Renal cortical epithelial cell (primary cell): ENCODE results near the gene SPATA20. TPM values are rescaled to one million over a fixed set of nuclear protein-coding genes. Genes with fewer than 3 reads are reported as not detected.
A peak's percentile ranks its signal among the peaks of the same experiment; 100 is the strongest.

ENCODE experiments used
- DNase-seq: peaks from one replicate; pipeline ENCODE4 v3.0.0-alpha.2; 2011; ENCODE audit warnings: low read depth
- total RNA-seq: library from RNA; depleted of rRNA; stranded (reverse); fragments of >200 nt; gene quantifications from 2 replicates; pipeline ENCODE4 v1.2.3, GENCODE V29; 2014

The SPATA20 gene
- total RNA-seq, 1 donor from 2014 or later: 59.3 TPM

DNA sequence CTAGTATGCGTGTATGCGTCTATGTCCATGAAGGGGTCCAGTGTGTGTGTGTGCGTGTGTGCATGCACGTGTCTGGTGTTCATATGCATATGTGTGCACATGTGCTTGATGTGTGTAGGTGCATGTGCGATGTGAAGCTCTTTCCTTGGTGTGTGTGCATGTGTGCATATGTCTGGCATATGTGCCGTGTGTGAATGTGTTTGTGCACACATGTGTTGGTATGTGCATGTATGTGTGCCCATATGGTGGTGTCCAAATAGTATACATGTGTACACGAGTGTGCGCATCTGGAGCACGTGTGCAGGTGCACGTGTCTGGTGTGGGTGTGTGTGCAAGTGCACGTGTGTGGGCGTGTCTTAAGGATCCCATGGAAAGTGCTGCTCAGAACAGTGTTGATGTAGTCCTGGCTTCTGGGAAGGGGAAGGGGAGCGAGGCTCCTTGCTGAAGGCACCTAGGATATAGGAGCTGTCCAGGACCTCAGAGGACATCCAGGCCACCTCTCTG, 30.5 kb downstream of the SPATA20 start:
- DNase-seq: no peak

DNA sequence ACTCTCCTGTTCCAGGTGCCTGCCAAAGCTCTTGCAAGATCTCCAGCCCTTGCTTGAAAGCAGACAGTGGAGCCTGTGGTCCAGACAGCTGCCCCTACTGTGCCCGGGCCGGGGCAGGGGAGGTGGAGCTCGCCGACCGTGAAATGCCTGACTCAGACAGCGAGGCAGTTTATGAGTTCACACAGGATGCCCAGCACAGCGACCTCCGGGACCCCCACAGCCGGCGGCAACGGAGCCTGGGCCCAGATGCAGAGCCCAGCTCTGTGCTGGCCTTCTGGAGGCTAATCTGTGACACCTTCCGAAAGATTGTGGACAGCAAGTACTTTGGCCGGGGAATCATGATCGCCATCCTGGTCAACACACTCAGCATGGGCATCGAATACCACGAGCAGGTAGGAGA, 31.2 kb downstream of the SPATA20 start:
- no peak for DNase-seq

DNA sequence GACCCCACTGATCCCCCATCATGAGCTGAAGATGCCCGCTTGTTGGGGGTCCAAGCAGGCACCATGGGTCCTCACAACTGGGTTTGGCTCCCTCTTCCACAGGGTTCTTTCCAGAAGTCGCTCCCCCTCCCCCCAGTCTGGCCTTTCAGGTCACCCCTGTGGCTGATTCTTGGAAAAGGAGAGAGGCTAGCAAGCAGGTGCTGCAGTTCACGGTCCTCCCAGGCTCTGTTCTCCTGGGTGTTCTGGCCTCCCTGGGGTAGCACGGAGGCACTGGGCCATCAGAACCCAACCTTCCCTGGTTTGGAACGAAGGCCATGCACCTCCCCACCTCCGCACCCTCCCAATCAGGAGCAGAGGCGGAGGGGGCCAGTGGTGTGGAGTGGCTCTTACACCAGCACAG, 32.4 kb downstream of the SPATA20 start:
- DNase-seq: no peak

DNA sequence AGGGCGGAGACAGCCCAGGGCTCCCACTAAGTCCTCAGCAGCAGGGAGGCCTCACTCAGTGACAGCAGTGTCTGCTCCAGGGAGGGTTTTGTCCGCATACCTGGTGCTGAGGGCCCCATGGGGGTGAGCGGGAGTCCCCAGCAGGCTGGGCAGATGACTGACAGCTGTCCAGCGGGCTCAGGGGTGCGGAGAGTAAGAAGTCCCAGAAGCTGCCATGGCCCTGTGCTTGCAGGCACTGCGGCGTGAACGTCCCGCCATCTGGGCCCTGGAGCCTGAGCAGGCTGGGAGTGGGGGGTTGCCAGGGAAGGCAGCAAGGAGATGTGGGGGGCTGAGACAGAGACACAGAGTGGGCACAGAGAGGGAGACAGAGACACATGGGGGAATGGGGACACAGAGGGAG, 33.7 kb downstream of the SPATA20 start:
- no peak for DNase-seq

DNA sequence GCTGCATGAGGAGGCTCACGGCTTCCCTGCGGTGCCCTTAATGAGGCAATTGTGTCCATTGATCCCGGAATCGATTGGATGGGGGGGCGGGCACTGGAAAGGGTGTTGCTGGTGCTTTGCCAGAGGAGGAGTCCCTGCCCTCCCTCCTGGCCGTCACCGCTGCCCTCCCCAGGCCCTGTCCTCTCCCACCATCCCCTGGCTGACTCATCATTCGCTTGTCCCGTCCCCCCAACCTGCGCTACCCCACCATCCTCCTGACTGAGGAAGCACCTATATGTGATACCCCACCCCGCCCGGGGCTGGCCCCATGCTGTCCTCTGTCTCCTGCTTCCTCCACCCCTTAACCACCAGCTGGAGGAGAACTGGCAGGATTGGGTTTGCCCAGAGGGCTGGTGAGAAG, 34.3 kb downstream of the SPATA20 start:
- DNase-seq: no peak

DNA sequence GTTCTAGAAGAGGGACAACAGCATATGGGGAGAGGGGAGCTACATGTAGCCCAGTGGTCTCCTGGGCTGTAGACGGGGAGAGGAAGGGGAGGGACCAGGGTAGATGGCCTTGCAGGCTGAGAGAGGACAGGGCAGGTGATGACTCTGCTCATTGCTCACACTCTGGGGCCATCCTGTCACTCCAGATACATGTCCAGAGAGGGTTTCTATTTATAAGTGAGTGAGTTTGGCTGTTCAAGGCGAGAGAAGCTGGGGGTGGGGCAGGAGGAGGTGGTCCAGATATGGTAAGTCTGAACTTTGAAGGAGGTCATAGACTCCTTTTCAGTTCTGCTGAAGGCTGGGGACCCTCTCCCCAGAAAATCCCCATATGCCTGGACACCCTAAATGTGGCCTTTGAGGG, 35.8 kb downstream of the SPATA20 start:
- DNase-seq: no peak

DNA sequence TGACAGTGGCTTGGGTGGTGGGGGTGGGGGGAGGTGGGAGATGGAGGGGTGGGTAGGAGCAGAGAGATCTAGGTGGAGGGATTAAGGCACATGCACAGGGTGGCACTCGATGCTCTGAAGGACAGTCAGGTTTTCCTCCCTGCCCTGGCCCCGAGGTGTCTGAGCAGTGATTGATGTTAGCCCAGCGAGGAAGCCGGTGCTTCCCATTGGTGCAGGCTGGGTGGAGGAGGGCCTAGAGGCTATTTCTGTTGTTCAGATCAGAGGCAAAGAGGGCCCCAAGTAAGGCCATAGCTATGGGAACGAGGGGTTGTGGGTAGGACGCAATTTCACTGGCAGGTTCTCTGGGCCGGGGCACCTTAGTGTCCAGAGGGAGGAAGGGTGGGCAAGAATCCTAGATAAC, 36.7 kb downstream of the SPATA20 start:
- no peak for DNase-seq

DNA sequence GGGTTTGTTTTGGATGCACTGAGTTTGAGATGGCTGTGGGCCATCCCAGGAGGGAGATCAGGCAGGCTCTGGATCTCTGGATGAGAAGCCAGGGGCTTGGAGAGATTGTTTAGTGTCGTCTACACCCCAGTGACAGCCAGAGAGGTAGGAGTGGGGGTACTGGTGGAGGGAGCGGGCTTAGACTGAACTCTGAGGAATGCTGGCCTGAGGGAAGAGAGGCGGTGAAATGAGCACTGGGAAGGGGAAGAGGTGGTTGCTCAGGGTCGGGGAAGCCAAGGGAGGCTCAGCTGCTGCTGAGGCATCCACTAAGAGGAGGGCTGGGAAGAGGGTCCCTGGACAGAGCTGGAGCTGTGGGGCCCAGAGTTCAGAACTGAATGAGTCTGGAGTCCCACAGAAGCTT, 37.1 kb downstream of the SPATA20 start:
- DNase-seq: no peak

DNA sequence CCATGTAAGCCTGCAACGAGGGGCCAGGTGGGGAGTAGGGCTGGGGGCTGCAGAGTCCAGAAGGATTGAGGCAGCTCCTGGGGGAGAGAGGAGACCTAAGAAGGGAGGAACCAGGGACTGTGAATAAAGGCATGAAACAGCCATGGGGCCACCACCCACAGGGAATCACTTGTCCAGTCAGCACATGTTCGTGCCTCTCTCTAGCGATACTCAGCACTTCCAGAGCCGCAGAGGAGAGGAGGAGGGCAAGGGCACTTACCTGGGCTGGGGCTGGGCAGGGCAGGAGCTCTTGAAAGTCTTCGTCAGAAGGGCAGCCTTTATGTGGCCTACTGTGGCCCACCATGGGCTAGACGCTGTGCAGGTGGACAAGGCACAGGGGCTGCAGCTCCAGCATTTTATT, 37.8 kb downstream of the SPATA20 start:
- DNase-seq: no peak

DNA sequence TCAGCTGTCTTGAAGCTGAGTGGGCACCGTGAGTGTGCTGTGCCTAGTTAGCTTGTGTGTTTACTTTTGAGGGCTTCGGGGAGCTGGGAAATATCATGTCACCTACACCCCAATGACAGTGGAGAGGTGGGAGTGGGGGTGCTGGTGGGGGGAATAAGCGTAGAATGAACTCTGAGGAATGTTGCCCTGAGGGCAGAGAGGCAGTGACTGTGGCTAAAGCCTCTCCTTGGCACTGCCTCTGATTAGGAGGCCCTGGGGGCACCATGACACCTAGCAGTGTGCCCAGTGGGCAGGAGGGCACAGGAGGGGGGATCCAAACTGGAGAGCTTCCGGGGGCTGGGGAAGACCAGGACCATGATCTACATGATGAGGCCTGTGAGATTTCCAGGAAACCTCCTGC, 38.4 kb downstream of the SPATA20 start:
- DNase-seq: peak; percentile 8

DNA sequence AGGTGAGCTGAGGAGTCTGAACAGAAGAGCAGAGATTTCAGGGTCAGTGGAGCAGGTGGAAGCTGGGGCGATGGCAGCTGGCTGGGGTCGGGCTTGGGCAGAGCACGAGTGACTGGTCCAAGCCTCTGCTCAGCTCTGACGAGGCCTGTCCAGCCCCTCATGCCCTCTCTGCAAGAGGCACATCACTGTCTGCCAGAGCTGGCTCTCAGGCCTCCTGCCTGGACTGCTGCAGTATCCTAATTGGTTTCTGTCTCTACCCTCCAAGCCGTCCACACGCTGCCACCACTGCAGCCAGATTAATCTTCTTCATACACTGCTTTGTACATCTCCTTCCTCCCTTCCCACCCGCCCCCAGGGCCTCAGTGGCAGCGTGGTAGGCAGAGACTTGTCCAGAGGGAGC, 38.9 kb downstream of the SPATA20 start:
- no peak for DNase-seq

DNA sequence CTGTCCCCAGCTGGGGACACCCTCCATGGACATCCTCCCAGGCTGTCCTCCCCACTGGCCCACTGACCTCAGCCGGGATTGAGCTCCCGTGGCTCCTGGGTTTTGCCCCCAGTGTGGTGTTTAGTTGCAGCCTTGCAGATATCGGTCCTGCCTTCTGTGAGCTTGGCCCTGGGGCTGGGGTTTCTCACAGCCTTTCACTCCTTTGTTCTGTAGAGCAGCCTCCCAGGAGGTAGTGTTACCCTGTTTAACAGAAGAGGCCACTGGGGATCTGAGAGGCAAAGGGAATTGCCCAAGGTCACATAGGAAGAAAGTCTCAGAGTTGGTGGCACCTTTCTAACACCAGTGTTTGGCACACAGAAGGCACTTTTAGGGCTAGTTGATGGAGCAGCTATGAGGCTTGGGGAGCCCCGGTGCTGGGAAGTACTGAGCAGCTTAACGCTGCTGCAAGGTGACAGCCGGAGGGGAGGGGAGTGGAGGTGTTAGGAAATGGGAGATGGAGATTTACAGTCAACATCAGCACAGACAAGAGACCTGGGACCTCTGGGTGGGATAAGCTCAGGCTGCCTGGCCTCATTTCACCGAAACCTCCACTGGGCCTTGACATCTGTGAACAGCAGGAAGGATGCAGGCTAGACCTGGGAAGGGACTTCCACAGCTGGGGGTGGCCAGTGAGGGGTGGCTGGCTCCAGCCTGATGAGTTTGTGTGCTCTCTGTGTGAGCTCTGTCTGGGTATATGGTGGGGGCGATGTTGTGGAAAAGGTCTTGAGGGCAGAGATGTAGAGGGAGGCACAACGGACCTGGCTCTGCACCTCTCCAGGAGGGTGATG, 39.7 kb downstream of the SPATA20 start:
- DNase-seq: no peak

DNA sequence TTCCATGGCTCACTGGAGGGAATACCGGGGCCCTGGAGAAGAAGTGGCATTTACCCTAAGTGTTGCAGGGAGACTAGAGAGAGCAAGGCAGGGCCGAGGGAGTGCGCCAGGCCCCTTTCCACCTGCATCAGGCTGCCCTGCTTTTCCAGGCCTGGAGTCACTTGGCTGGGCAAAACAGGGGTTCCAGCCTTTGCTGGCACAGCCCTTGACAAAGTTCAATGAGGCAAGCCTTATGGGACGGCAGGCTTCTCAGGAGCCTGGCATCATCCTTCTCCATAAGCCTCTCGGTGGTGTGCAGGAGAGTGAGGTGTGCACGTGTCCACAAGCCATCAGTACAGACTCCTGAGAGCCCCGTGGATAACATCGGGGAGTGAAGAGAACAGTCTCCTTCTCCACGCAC, 40.6 kb downstream of the SPATA20 start:
- no peak for DNase-seq

DNA sequence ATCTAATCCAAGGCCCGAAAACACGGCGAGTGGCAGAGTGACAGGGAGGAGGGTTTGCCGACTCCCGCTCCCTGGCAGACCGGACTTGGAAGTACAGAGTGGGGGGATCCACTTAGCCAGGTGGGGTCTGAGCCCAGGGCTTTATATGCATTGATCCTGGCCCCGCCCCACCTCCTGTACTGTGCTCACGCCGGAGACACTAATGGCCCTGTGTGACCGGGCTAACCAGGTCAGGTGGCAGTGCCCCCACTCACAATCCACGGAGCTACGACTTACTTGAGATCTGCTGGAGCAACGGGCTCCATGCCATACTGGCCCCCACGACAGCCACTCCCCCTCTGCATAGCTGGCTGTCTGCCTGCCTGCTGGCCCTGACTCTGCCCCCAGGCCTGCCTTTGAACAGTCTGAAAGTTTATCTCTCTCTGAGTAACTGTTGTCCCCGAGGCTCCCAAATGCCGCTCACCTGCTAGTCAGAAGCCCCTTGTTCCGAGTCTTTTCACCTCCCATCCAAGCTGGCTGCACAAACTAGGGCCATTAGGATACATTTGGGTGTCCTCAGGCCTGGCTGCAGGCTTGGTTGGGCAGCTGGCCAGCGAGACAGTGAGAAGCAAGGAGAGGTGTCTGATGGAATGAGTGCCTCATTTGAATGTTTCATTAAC, 41.5 kb downstream of the SPATA20 start:
- peak; percentile 10 for DNase-seq

DNA sequence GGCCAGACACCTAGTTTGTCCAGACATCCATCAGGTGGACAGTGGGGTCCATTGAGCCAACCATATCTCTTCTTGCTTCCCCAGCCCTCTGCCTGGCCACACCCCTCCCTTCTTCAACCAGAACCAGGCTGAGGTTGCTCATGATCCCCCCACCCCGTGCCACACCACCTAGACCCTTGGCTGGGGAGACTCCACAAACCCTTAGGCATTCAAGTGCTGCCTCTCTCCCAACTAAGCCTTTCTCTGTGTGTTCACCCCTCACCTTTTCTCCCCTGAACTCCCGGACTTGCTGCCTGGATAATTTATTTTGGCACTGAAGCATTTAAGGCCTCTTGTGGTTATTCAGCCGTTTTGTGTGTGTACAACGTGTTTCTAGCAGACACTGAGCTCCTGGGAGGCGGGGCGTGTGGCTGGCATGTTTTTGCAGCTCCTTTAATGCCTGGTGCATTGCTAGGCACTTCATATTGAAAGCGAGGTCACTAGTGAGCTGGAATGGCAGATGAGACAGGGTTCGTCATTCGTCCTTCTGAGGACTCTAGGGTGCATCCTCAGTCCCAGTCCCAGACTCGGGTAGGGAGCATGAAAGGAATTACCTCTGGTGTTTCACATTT, 42.2 kb downstream of the SPATA20 start:
- DNase-seq: peak; percentile 83

DNA sequence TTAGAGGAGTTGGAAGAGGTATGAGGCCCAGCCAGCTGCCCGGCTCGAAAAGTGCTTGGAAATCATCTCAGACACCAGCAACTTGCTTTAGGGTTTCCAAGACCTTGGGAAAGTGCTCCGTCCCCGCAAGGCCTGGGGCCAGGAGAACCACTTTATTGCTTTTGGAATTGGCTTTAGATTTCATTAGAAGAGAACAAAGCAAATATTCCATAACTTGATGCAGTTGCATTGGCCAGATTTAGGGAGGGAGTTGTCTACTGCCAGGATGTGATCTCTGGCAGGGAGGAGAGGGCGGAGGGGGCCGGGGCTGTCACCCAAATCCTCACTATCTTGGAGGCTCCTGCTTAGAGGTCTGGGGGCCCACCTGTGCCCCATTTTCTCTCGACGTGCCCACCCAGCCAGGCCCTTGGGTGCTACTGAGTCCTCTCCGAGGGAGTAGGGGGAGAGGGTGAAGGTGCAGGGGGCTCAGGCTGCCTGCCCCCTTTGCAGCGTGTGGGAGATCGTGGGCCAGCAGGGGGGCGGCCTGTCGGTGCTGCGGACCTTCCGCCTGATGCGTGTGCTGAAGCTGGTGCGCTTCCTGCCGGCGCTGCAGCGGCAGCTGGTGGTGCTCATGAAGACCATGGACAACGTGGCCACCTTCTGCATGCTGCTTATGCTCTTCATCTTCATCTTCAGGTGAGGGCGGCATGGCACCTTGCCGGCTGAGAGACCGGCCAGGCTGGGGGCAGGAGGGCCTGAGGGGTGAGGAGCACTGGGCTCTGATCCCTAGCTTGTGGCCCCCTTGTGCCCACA, 44.2 kb downstream of the SPATA20 start:
- DNase-seq: no peak

DNA sequence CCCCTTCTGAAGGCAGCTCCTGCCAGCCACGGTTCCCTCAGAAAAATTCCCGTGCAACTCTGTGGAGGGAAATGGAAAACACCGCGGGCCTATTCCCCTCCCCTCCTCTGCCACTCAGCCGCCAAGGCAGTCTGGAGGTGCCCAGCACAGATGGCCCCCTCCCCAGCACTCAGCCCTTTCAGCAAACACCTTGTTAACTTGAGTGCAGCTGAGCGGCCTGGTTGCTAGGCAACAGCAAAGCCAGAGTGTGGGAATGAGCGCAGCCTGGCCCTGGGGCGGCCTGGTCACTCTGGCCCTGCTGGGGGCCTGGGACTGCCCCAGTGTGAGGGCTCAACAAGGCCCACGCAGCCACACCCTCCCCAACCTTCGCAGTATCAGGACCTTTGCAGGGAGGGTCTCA, 46.3 kb downstream of the SPATA20 start:
- peak; percentile 72 for DNase-seq

DNA sequence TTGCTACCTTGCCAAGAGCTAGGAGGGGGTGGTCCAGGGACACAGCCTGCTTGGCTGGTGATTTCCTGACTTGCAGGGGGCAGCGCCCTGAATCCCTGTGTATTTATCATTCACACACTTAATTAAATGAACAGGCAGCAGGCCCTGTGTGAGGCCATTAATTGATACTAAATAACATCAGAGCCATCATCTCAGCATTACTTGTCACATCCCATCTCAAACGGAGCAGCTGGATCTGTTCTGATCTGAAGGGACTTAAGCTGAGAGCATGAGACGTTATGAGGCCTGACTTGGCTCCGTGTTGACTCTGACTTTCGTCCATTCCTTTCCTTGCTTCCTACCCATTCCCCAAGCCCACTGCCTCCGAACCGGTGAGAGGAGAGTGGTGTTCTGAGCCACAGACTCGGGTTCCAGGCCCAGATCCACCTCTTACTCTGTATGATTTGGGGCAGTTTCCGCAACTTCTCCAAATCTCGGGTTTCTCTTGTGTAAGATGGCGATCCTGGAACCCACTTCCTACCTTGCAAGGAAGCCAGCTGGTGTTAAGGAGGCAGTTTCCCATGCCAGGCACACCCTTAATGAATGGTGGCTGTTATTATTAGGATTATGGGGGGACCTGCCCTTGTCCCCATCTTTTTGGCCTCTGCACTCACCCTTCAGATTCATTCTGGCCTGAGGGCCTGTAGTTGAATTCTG, 47.3 kb downstream of the SPATA20 start:
- no peak for DNase-seq

DNA sequence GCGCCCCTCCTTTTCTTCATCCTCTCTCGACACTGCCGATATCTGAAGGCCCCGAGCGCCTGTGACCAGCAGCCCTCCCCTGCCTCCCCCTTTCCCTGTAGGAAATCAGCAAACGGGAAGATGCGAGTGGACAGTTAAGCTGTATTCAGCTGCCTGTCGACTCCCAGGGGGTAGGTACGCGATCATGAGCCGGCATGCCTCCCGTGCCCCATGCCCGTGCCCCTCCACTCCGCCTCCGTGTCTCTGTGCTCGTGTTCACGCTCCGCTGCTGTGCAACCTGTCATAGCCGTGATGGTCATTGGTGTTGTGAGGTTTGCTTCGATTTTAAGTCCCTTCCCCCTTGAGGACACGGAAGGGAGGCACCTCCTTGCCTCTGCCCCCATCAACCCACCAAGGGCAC, 47.9 kb downstream of the SPATA20 start:
- DNase-seq: no peak

DNA sequence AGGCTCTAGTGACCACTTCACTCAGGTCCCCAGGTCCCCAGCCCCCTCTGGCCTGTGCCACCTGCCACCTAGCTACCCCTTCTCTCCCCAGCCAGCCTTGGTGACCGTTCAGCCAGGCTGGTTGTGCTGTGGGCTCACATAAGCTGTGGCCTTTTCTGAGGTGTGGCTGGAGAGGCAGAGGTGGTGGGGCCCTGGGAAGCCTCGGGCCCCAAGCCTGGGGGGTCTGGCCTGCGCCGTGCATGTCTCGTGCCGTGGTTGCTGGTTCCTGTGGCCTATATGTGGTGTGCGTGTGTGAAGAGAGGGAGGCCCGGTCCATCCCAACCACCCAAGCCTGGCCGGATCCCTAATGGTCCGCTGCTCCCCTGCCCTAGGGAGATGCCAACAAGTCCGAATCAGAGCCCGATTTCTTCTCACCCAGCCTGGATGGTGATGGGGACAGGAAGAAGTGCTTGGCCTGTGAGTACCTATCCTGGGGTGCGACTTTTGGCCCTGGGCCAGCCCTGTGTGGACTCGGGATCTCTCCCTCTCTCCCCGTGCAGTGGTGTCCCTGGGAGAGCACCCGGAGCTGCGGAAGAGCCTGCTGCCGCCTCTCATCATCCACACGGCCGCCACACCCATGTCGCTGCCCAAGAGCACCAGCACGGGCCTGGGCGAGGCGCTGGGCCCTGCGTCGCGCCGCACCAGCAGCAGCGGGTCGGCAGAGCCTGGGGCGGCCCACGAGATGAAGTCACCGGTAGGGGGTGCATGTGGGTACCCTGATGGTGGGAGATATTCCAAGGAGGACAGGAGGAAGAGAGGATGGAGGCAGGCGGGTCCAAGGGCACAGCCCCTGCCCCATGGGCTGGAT, 49.4 kb downstream of the SPATA20 start:
- no peak for DNase-seq

DNA sequence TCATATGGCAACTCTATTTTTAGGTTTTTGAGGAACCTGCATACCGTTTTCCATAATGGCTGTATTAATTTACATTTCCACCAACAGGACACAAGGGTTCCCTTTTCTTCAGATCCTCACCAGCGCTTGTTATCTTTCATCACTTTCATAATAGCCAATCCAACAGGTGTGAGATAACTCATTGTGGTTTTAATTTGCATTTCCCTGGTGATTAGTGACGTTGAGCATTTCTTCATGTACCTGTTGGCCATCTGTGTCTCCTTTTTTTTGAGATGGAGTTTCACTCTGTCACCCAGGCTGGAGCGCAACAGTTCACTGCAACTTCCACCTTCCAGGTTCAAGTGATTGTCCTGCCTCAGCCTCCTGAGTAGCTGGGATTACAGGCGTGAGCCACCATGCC, 51.5 kb downstream of the SPATA20 start:
- DNase-seq: no peak
